ENCODE results near the gene JADE1.

Gene JADE1

GRCh38 chr4:128840711-128841318 is 31.3 kb downstream of the JADE1 start:
- in situ Hi-C loops (cut with MboI; ENCODE audit: low sequenced_read_pairs): no loop called here

DNA sequence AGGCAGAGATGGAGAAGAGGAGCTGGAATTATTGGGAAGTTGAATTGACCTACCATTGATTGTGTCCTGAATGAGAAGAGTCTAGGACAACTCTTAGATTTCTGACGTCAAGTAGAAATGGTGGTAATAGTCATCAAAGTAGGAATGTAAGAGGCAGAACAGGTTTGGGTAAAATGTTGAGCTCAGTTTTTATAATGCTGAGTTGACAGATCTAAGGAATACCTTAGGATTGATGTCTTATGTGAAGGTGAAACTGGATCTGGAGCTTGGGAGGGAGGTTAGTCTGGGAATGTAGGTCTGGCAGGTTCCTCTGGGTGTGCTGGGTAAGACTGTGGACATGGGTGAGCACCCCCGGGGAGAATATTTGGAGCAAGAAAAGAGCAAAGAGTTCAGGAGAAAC is 31.9 kb downstream of the JADE1 start:
- in situ Hi-C loops (cut with MboI; ENCODE audit: low sequenced_read_pairs): no loop called here

DNA sequence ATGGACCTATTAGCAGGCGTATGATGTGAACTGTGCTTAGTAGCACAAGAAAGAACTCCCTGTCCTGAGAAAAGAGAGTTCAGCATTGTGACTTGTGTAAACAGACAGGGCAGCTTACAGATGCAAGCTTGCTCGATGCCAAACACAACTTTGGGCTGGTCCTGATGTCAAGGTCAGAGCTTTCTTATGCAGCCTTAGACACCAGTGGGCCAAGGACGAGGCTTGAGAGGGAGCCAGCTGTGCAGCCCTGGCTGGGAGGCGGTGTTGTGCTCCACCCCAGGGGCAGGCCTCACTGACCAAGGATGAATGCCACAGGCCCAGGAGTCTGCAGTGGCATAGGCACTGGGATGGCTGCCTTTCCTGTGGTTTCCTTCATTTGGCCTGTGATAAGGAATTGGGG is 35.4 kb downstream of the JADE1 start:
- in situ Hi-C loops (cut with MboI; ENCODE audit: low sequenced_read_pairs): no loop called here

DNA sequence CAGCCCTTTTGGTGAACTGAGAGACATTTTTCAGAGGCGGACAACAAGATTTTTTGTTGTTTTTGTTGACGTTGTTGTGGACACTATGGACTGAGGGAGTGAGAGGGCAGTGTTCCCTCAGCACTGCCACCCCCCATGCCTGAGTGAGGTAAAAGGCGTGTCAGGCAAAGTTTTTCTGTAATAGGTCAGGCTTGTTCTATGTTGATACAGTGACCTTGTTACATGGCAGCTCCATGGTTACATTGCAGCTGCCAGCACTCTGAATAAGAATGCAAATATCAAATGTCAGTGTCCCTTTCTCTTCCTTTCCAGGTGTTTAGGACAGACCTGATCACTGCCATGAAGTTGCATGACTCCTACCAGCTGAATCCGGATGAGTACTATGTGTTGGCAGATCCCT is 36.6 kb downstream of the JADE1 start:
- in situ Hi-C loops (cut with MboI; ENCODE audit: low sequenced_read_pairs): no loop called here

DNA sequence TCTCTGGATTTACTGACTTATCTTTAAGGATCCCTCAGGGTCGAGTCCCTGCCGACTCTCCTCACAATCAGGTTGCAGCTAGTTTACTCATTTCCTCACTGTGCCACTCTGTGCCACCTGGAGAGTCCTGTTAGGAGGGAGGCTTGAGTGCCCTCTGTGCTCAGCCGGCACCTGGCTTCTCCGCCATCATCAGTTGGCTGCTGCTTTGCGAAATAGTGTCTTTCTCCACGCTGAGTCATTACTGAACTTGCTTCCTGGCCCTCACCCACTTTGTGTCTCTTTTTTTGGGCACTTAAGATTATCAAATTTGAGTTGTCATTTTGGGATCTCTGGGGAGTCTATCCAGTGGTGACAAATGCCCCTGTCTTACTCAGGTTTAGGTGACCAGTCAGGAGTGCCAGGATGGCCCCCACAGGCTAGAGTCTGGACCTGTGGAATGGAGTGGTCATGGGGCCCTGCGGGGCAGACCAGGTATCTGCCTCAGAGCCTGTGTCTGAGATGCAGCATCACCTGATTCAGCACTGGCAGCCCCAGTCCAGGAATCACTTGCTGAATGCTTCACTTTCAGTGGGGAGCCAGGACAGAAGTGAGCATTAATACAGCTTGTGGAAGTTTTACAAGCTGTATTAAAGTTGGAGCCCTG is 37.7 kb downstream of the JADE1 start:
- in situ Hi-C loops (cut with MboI; ENCODE audit: low sequenced_read_pairs): no loop called here

GRCh38 chr4:128848461-128848860 is 39.0 kb downstream of the JADE1 start:
- in situ Hi-C loops (cut with MboI; ENCODE audit: low sequenced_read_pairs): no loop called here

GRCh38 chr4:128850252-128850651 is 40.8 kb downstream of the JADE1 start:
- in situ Hi-C loops (cut with MboI; ENCODE audit: low sequenced_read_pairs): no loop called here

GRCh38 chr4:128853741-128854140 is 44.2 kb downstream of the JADE1 start:
- in situ Hi-C loops (cut with MboI; ENCODE audit: low sequenced_read_pairs): no loop called here

DNA sequence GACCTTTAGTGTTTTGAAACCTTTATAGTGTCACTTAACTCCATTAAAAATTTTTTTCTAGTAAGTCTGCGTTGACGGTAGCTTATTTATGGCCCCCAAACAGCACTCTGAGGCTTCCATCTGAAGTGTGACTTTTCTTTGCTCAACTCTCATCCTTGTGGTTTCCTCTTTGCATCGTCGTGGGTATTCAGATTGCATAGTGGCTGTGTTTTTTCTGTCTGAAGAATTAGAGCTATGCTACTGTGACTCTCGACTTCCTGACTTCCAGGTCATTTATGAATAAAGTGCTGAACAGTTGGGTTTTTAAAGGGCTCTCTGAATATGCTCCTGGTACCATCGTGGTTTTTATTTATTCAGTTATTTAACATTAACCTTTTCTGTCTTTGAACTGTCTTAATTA is 44.9 kb downstream of the JADE1 start:
- in situ Hi-C loops (cut with MboI; ENCODE audit: low sequenced_read_pairs): no loop called here

DNA sequence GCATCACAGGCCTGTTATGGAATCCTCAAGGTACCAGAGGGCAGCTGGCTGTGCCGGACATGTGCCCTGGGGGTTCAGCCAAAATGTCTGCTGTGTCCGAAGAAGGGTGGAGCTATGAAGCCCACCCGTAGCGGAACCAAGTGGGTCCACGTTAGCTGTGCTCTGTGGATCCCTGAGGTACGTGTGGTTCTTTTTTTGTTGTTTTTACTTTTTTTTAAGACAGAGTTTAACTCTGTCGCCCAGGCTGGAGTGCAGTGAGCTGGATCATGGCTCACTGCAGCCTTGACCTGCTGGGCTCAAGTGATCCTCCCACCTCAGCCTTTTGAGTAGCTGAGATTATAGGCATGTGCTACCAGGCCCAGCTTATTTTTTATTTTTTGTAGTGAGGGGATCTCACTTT is 46.1 kb downstream of the JADE1 start:
- in situ Hi-C loops (cut with MboI; ENCODE audit: low sequenced_read_pairs): no loop called here

DNA sequence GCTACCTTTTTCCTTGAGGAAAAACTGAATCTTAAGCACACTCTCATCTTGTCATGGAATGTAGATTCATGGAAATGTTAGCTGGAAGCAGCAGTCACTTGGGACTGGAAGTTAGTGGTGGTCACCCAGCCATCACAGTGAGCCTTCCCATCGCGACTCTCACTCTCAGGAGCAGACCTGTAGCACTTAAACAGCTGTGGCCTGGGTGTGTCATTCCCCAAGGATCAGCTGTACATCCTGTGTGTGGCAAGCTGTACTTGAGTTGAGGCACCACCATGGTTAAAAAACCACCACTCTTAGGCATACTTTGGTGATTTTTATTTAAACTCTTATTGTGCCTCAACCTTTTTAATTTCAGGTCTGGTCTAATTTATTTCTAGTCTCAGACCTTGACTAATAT is 46.7 kb downstream of the JADE1 start:
- in situ Hi-C loops (cut with MboI; ENCODE audit: low sequenced_read_pairs): no loop called here

DNA sequence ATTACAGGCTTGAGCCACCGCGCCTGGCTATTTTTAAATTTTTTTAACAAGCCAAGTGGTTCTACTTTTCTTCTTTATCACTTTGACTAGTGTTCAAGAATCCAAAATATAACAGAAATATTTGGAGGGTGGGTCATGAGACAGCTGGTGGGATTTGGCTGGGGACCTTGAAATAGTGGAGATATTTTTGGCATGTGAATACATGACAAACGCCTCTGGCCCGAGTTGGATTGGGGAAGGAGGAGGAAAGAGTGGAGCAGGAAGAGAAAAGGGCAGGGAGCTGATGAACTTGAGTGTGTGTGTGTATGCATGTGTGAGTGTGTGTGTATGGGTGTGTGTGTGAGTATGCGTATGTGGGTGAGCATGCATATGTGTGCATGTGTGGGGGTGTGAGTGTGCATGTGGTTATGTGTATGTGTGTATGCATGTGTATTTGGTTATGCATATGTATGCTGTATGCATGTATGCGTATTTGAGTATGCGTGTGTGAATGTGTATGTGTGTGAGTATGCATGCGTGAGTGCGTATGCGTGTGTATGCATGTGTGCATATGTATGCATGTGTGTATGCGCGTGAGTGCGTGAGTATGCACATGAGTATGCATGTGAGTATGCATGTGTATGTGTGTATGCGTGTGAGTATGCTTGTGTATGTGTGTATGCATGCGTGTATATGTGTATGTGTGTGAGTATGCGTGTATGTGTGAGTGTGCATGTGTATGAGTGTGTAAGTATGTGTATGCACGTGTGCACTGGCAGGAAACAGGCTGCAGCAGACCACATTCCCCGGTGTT is 49.6 kb downstream of the JADE1 start:
- in situ Hi-C loops (cut with MboI; ENCODE audit: low sequenced_read_pairs): no loop called here

DNA sequence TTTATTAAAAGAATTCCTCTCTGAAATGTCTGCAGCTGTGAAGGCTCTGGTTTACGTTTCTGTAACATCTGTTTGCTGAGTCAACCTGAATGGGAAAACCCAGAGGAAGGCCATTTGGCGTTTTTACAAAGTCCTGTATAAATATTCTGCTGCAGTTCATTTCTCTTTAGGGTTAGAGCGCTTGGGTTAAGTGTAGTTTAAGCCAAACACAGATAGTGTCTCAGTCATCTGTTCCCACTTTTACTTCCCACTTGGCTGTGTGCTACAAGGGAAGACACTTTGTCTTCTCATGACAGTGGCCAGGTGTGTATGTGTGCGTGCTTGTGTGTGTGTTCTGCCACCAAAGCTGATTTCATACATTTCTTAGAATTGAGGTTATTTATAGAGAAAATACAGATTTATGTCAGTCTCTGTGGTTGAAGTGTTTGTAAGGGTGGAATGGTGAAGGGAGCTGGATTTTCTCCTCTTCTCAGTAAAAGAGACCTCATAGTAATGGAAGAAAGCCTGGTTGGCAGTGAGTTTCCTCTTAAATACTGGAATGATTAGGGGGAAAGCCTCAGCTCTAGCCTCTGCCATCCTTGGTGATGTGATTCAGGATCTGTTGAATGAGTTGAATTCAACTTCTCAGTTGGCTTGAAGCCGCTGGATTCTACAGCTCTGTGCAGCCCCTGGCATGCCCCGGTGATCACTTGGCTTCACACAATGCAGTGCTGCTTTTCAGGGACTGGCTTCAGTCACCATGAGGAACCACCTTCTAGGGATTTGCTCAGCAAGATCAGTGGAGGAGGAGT is 50.6 kb downstream of the JADE1 start:
- in situ Hi-C loops (cut with MboI; ENCODE audit: low sequenced_read_pairs): no loop called here

DNA sequence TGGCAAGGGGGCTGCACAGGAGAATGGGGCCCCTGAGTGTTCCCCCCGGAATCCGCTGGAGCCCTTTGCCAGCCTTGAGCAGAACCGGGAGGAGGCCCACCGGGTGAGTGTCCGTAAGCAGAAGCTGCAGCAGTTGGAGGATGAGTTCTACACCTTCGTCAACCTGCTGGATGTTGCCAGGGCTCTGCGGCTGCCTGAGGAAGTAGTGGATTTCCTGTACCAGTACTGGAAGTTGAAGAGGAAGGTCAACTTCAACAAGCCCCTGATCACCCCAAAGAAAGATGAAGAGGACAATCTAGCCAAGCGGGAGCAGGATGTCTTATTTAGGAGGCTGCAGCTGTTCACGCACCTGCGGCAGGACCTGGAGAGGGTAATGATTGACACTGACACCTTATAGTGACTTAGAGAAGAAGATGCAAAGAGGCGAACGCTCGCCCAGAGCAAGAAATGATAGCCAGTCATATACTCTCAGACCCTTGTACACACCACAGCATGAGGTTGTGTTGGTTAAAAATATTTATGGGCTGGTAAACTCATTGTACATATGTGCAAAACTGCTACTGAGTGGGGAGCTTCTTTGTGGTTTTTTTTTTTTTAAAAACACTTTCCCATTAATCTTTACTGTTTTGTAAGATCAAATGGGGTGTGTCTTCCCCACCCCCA is 52.5 kb downstream of the JADE1 start:
- in situ Hi-C loops (cut with MboI; ENCODE audit: low sequenced_read_pairs): no loop called here

DNA sequence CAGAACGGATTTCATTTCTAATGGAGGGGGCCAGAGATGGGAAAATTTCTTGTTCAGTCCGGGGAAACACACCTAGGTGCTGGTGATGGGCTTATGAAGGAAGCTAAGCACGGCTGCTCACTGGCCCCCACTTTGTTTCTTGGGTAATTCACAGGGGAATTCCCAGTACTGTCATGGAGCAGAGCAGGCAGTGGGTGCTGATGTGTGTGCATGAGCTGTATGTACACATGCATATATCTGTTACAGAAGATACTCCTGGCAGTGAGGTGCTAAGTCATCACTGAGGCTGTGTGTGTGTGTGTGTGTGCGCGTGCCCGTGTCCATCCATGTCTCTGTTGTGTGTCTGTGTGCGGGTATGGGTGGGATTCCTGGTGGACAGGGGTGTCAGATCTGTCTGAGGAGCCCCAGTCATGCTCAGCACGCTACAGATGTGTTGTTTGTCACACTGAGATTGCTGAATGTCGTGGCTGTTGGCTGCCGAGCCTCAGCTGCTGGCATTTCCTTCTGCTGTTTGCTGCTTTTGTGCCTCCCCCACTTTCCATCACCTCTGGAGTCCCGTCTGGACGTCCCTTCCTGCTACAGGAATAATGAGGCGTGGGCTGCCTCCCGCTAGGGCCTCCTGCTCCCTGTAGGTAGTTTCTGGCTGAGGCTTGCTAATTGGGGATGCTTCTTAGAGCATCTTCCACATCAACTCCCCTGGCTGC is 53.3 kb downstream of the JADE1 start:
- in situ Hi-C loops (cut with MboI; ENCODE audit: low sequenced_read_pairs): no loop called here

GRCh38 chr4:128863312-128864075 is 54.0 kb downstream of the JADE1 start:
- in situ Hi-C loops (cut with MboI; ENCODE audit: low sequenced_read_pairs): no loop called here

DNA sequence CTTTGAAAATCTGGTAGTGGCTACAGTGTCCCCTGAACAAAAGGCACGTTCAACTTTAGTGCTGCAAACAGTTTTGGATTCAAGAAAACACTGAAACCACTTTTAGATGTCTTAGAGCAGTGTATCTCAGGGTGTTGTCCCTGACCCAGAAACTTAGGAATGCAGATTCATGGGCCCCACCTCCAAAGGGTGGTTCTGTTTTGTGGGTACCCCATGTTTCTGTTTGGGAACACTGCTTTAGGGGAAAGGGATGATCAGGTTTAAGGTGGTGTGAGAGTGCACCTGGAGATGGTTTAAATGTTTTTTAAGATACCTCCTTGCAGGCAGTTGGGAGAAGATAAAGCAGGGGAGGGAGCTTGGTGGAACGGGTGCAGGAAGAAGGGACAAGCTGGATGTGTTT is 55.6 kb downstream of the JADE1 start:
- in situ Hi-C loops (cut with MboI; ENCODE audit: low sequenced_read_pairs): no loop called here

DNA sequence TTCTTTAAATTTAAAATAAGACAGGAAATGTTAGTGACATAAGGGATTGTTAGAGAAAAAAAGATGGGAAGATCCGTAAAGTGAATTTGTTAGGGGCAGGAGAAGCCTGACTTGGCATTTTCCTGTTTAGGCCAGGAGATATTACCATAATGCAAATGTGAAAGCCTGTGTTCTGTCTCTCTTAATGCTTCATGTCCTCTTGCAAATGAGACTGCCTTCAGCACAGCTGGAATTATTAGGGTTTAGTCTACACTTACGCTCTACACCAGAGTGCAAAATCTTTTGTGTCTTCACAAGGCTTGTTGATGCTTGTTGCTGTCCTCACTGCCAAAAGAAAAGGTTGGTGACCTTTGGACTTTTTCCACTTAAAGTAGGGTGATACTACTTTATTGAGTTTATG is 56.8 kb downstream of the JADE1 start:
- in situ Hi-C loops (cut with MboI; ENCODE audit: low sequenced_read_pairs): no loop called here

GRCh38 chr4:128866691-128867090 is 57.2 kb downstream of the JADE1 start:
- in situ Hi-C loops (cut with MboI; ENCODE audit: low sequenced_read_pairs): no loop called here

- in situ Hi-C loops (cut with MboI; ENCODE audit: low sequenced_read_pairs): no loop called here
These were observed 59.3 kb downstream of the JADE1 start for GRCh38 chr4:128868758-128869157.
